ENCODE measurements around the gene UPF1. TPM values are rescaled to one million over a fixed set of nuclear protein-coding genes. Genes with fewer than 3 reads are reported as not detected.
"Not testable (repeated sequence)": the region's sequence is repeated elsewhere in the genome, so short reads cannot be mapped to it uniquely, and the experiment has no call there.

UPF1 gene
- total RNA-seq, 1 experiment from 2014 or later, result 57.1 TPM

DNA sequence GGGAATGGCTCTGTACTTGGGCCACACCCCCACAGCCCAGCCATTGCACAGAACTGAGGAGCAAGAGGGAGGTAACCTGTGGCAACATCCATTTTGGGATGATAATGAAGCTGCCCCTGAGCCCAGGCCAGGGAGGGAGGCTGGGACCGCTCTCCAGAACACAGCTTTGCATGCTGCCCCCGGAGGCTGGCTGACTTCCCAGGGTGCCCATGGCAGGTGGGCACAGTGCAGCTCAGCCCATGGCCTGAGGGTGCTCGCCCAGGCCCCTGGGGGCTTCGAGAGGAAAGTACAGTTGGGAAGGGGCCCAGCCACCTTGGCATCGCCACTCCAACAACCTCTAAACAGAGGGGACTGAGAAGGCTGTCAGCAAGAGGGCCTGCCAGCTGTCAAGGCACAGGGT, 81.7 kb downstream of the UPF1 start:
- Mint-ChIP-seq H3K4me3 (ENCODE audit: low read depth, unreplicated experiment) (no peak overlapping the region), H3K36me3 (ENCODE audit: insufficient read depth, unreplicated experiment) (peaks cover 32% of the 10 kb centered on the region), H3K27ac (ENCODE audit: unreplicated experiment) (no peak overlapping the region), H3K27me3 (ENCODE audit: unreplicated experiment) (no peaks in the 10 kb centered on the region), H3K4me1 (ENCODE audit: low read depth, unreplicated experiment) (peaks cover 6% of the 10 kb centered on the region), H3K9me3 (ENCODE audit: low read depth, unreplicated experiment) (no peaks in the 10 kb centered on the region)
- CTCF ChIA-PET, result no interaction called here
- BruUV-seq (replicated peaks), result no TSS peak
- DNase-seq, result no peak
- TF ChIP-seq, protein P1, sequence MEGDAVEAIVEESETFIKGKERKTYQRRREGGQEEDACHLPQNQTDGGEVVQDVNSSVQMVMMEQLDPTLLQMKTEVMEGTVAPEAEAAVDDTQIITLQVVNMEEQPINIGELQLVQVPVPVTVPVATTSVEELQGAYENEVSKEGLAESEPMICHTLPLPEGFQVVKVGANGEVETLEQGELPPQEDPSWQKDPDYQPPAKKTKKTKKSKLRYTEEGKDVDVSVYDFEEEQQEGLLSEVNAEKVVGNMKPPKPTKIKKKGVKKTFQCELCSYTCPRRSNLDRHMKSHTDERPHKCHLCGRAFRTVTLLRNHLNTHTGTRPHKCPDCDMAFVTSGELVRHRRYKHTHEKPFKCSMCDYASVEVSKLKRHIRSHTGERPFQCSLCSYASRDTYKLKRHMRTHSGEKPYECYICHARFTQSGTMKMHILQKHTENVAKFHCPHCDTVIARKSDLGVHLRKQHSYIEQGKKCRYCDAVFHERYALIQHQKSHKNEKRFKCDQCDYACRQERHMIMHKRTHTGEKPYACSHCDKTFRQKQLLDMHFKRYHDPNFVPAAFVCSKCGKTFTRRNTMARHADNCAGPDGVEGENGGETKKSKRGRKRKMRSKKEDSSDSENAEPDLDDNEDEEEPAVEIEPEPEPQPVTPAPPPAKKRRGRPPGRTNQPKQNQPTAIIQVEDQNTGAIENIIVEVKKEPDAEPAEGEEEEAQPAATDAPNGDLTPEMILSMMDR (IDR thresholded peaks at IDR 0.05; ENCODE audit: unreplicated experiment), result no peak
- intact Hi-C loops (cut with micrococcal nuclease; ENCODE audit: unreplicated experiment), result no loop called here

DNA sequence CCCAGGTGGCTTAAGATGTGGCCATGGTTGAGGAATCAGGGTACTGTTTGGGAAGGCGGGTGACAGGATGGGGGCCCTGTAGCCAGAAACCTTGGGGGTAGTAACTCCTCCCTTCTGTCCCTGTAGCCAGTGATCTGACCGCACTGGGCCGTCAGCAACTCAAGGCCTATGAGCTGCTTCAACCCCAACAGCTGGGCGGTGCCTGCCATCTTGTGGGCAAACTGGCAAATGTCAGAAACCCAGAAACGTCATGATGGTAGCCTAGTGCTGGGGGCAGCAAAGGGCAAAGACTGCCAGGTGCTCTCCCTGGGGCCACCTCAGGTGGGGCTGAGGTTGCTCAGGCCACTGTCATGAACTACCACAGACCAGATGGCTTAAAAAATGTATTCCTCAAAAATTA, 83.9 kb downstream of the UPF1 start:
- peaks cover 6% of the 10 kb centered on the region for H3K4me1 Mint-ChIP-seq (ENCODE audit: low read depth, unreplicated experiment)
- BruUV-seq (replicated peaks), result no TSS peak
- CTCF ChIA-PET, result interaction anchor here (1.0 to 1.9 kb wide), 2 partner anchors 20 to 71 kb away, joined by 3 to 6 read pairs; no protein-coding TSS in a partner anchor
- H3K27me3 Mint-ChIP-seq (ENCODE audit: unreplicated experiment), result no peaks in the 10 kb centered on the region
- H3K9me3 Mint-ChIP-seq (ENCODE audit: low read depth, unreplicated experiment), result no peaks in the 10 kb centered on the region
- no peak overlapping the region for H3K27ac Mint-ChIP-seq (ENCODE audit: unreplicated experiment)
- TF ChIP-seq, protein P1 (IDR thresholded peaks at IDR 0.05; ENCODE audit: unreplicated experiment), result no peak
- intact Hi-C loops (cut with micrococcal nuclease; ENCODE audit: unreplicated experiment), result no loop called here
- peaks cover 47% of the 10 kb centered on the region for H3K36me3 Mint-ChIP-seq (ENCODE audit: insufficient read depth, unreplicated experiment)
- peak; percentile 46 for DNase-seq
- no peak overlapping the region for H3K4me3 Mint-ChIP-seq (ENCODE audit: low read depth, unreplicated experiment)

DNA sequence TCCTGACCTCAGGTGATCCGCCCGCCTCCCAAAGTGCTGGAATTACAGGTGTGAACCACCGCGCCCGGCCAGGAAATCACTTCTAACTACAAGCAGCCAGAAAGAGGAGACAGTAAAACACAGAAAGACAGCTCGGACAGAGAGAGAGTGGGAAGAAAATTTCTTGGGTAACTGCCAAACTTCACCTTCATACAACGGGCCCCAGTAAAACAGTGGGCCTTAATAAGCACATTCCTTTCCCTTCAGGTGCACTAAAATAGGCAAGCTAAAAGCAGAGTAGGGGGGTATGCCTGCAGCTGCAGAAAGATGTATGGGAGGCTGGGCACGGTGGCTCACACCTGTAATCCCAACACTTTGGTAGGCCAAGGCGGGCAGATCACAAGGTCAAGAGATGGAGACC, 85.8 kb downstream of the UPF1 start:
- peak overlapping the region; percentile 86 for H3K4me3 Mint-ChIP-seq (ENCODE audit: low read depth, unreplicated experiment)
- H3K27ac Mint-ChIP-seq (ENCODE audit: unreplicated experiment); H3K9me3 Mint-ChIP-seq (ENCODE audit: low read depth, unreplicated experiment); intact Hi-C loops (cut with micrococcal nuclease; ENCODE audit: unreplicated experiment); H3K4me1 Mint-ChIP-seq (ENCODE audit: low read depth, unreplicated experiment); H3K27me3 Mint-ChIP-seq (ENCODE audit: unreplicated experiment); BruUV-seq (replicated peaks); CTCF ChIA-PET; DNase-seq: not testable (repeated sequence)
- H3K36me3 Mint-ChIP-seq (ENCODE audit: insufficient read depth, unreplicated experiment), result peaks cover 64% of the 10 kb centered on the region

Other genes with a start within 250 kb of the UPF1 start
- gene REX1BD, start 243.2 kb upstream of the UPF1 start, total RNA-seq (2022), result 39.9 and 40.1 TPM in 2 replicates
- gene CRLF1, start 225.2 kb upstream of the UPF1 start, total RNA-seq (2022), result 1.1 TPM in 1 of 2 replicates, not detected in the other
- gene TMEM59L, start 219.1 kb upstream of the UPF1 start, total RNA-seq (2022), result 0.71 TPM in 1 of 2 replicates, not detected in the other
- gene KLHL26, start 194.9 kb upstream of the UPF1 start, total RNA-seq (2022), result 7.2 and 7.5 TPM in 2 replicates
- gene CRTC1, start 148.3 kb upstream of the UPF1 start, total RNA-seq (2022), result 8.5 and 9.4 TPM in 2 replicates
- 0.12 TPM in 1 of 2 replicates, not detected in the other for gene COMP, start 40.7 kb upstream of the UPF1 start, total RNA-seq (2022)
- 3.6 and 4.4 TPM in 2 replicates for gene CERS1, start 64.2 kb downstream of the UPF1 start, total RNA-seq (2022)
- 137 and 143 TPM in 2 replicates for gene COPE, start 87.4 kb downstream of the UPF1 start, total RNA-seq (2022)
- gene DDX49, start 87.8 kb downstream of the UPF1 start, total RNA-seq (2022), result 34.4 and 37.3 TPM in 2 replicates
- gene HOMER3, start 109.3 kb downstream of the UPF1 start, total RNA-seq (2022), result 19.0 and 20.2 TPM in 2 replicates
- gene SUGP2, start 201.6 kb downstream of the UPF1 start, total RNA-seq (2022), result 67.1 and 77.2 TPM in 2 replicates
- 24.0 and 24.6 TPM in 2 replicates for gene ARMC6, start 201.6 kb downstream of the UPF1 start, total RNA-seq (2022)
- gene SLC25A42, start 232.0 kb downstream of the UPF1 start, total RNA-seq (2022), result 5.7 and 7.1 TPM in 2 replicates